Body of pancreas (tissue), 4 donors: Measurements from ENCODE around the gene ZDHHC12.

Source experiments
- CTCF ChIP-seq, 7 experiments: fragments of 450-650 bp in 4 of 7; fragments of 200-600 bp in 3 of 7; sonication (generic) in 3 of 7; IDR thresholded peaks; one replicate each; pipeline ENCODE4 v1.5.1; 2016 to 2019; ENCODE audit warnings: antibody characterized with exemption in 7 of 7
- POLR2A ChIP-seq, 3 donors: fragments of 450-650 bp; IDR thresholded peaks; one replicate each; pipeline ENCODE4 v1.6.1; 2016; ENCODE audit warnings: antibody characterized with exemption in 3 of 3, mild to moderate bottlenecking in 2 of 3

GRCh38 chr9:128735373-128735772, 11.4 kb upstream of the ZDHHC12 start:
- TF ChIP-seq CTCF (IDR thresholded peaks at IDR 0.05), result no peak
- no peak for TF ChIP-seq POLR2A (IDR thresholded peaks at IDR 0.05)
